ENCODE measurements around the gene OR4S2. TPM values are rescaled to one million over a fixed set of nuclear protein-coding genes. Genes with fewer than 3 reads are reported as not detected.

OR4S2 gene
- total and polyA plus RNA-seq, 2 of the 8 experiments (the other 6 are each of a cell fraction or from before 2014, with no cell fraction given) = not detected

- Histone ChIP-seq H3K4me1 (replicated peaks in 1 of 4; ENCODE audit: control insufficient read depth in 3 of 4, insufficient read depth in 4 of 4, low read length in 3 of 4) (no peaks in the 10 kb centered on the region), H3K9ac (replicated peaks in 1 of 4; ENCODE audit: extremely low read depth in 1 of 4, low read depth in 3 of 4, low read length in 3 of 4) (no peak overlapping the region), H2BK120ac (replicated peaks; ENCODE audit: low read depth, low read length) (no peak overlapping the region), H2AFZ (ENCODE audit: low read length) (no peak overlapping the region), H3K18ac (ENCODE audit: extremely low read depth, low read length) (no peak overlapping the region), H4K91ac (replicated peaks; ENCODE audit: insufficient read length, low read length) (no peak overlapping the region), H2AK5ac (ENCODE audit: low read depth, low read length) (no peak overlapping the region), H3K4ac (replicated peaks; ENCODE audit: insufficient read length, low read depth, low read length) (no peak overlapping the region), H2BK20ac (ENCODE audit: low read length) (no peak overlapping the region), H3K27ac (ENCODE audit: low read depth, low read length) (no peak overlapping the region), H2BK5ac (ENCODE audit: low read depth, low read length) (no peak overlapping the region), H2BK12ac (ENCODE audit: low read depth, low read length) (no peak overlapping the region), H3K79me2 (ENCODE audit: control insufficient read depth in 1 of 2, insufficient read depth in 2 of 2, low read length in 2 of 2) (no peaks in the 10 kb centered on the region), H4K8ac (ENCODE audit: extremely low read depth, insufficient read depth, low read length) (no peak overlapping the region), H3K14ac (ENCODE audit: insufficient read length) (no peak overlapping the region), H3K23me2 (ENCODE audit: low read depth, low read length) (no peaks in the 10 kb centered on the region), H3K4me3 (ENCODE audit: extremely low read depth in 1 of 4, insufficient read depth in 2 of 4, low read depth in 3 of 4, low read length in 4 of 4) (no peak overlapping the region), H4K20me1 (replicated peaks in 1 of 2; ENCODE audit: control insufficient read depth in 1 of 2, insufficient read depth in 2 of 2, low read length in 2 of 2) (no peaks in the 10 kb centered on the region), H4K5ac (ENCODE audit: insufficient read length, low read depth, low read length) (no peak overlapping the region), H3K79me1 (ENCODE audit: low read depth, low read length) (no peaks in the 10 kb centered on the region), H3K56ac (replicated peaks; ENCODE audit: insufficient read length, low read depth, low read length) (no peak overlapping the region), H2BK15ac (ENCODE audit: low read length) (no peak overlapping the region), H3K23ac (ENCODE audit: insufficient read length) (no peak overlapping the region), H3K27me3 (replicated peaks in 1 of 4; ENCODE audit: control insufficient read depth in 3 of 4, extremely low read depth in 1 of 4, insufficient read depth in 3 of 4, low read length in 3 of 4) (no peaks in the 10 kb centered on the region), H3K36me3 (ENCODE audit: control insufficient read depth in 2 of 4, insufficient read depth in 4 of 4, low read length in 3 of 4) (no peaks in the 10 kb centered on the region), H3K9me3 (ENCODE audit: insufficient read depth in 2 of 2, low read depth in 1 of 2, low read length in 1 of 2) (peaks cover 16 to 36% of the 10 kb centered on the region in 2 experiments; a peak in 3 of 4 replicates), H3K4me2 (ENCODE audit: insufficient read depth in 1 of 2, low read depth in 2 of 2, low read length in 2 of 2) (no peak overlapping the region)
- ChIA-PET POLR2A (ENCODE audit: partially characterized antibody) (no interaction called here), CTCF (ENCODE audit: partially characterized antibody) (no interaction called here)
- DNase-seq (ENCODE audit: low read depth in 1 of 2, low spot score in 2 of 2) (no peak), FAIRE-seq (no peak)
- 78% methylated on average over 1 of the region's 1 CpG; no CpG with 5 or more reads in 1 of the 2 experiments for WGBS, 2 experiments (ENCODE audit: extremely low coverage in 1 of 2, insufficient coverage in 1 of 2, insufficient read length in 1 of 2, insufficient replicate concordance in 2 of 2, low coverage in 1 of 2, low lambda C conversion rate in 2 of 2, missing lambda C conversion rate in 1 of 2)
- no peak for TF ChIP-seq POLR2A (IDR thresholded peaks at IDR 0.05; ENCODE audit: control extremely low read depth in 1 of 2, low read depth in 2 of 2, low read length in 2 of 2)
- TF ChIP-seq USF2 (IDR thresholded peaks at IDR 0.05; ENCODE audit: low read length) = no peak
- no peak for TF ChIP-seq SUZ12 (IDR thresholded peaks at IDR 0.05; ENCODE audit: low read length)
- TF ChIP-seq YY1 (IDR thresholded peaks at IDR 0.05; ENCODE audit: low read depth, low read length) = no peak
- TF ChIP-seq CTCF (IDR thresholded peaks at IDR 0.05; ENCODE audit: control extremely low read depth in 1 of 3, insufficient read depth in 1 of 3, low read depth in 1 of 3, low read length in 3 of 3) = no peak
- TF ChIP-seq, protein P1, sequence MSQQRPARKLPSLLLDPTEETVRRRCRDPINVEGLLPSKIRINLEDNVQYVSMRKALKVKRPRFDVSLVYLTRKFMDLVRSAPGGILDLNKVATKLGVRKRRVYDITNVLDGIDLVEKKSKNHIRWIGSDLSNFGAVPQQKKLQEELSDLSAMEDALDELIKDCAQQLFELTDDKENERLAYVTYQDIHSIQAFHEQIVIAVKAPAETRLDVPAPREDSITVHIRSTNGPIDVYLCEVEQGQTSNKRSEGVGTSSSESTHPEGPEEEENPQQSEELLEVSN (IDR thresholded peaks at IDR 0.05) = no peak
- TF ChIP-seq FOSL1 (IDR thresholded peaks at IDR 0.05; ENCODE audit: insufficient read depth, low read depth, low read length) = no peak
- TF ChIP-seq HDAC2 (IDR thresholded peaks at IDR 0.05; ENCODE audit: borderline replicate concordance in 1 of 2, low read depth in 2 of 2, low read length in 2 of 2) = no peak
- TF ChIP-seq NANOG (IDR thresholded peaks at IDR 0.05; ENCODE audit: insufficient read depth, low read depth, low read length, poor library complexity, severe bottlenecking) = no peak
- no peak for TF ChIP-seq TAF7 (optimal IDR thresholded peaks at IDR 0.05; ENCODE audit: borderline replicate concordance, low read depth, low read length)
Observed at GRCh38 chr11:55658608-55659007, 10.5 kb downstream of the OR4S2 start.

Data from H1 (cell line).